HuH-7.5 (cell line): Measurements from ENCODE around the gene FAM219B.

Source experiments
- DNase-seq: peaks from one replicate; pipeline ENCODE4 v3.0.0; 2011; ENCODE audit warnings: low spot score

The FAM219B gene

DNA sequence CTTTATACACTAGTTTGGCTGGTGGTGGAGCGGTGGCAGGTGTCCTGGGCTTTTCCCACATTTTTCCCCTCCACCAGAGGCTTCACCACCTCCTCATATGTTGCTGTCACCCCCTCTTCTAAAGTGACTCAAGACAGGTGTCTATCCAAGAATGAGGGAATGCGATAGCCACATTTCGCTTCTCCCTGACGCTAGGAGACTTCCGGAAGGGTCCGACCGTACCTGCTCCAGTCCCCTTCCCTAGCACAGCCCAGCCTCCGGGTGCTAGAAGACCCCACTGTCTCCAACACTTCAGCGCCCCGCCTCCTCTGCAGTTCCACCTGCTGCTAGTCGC is 34.0 kb downstream of the FAM219B start:
- no peak for DNase-seq

DNA sequence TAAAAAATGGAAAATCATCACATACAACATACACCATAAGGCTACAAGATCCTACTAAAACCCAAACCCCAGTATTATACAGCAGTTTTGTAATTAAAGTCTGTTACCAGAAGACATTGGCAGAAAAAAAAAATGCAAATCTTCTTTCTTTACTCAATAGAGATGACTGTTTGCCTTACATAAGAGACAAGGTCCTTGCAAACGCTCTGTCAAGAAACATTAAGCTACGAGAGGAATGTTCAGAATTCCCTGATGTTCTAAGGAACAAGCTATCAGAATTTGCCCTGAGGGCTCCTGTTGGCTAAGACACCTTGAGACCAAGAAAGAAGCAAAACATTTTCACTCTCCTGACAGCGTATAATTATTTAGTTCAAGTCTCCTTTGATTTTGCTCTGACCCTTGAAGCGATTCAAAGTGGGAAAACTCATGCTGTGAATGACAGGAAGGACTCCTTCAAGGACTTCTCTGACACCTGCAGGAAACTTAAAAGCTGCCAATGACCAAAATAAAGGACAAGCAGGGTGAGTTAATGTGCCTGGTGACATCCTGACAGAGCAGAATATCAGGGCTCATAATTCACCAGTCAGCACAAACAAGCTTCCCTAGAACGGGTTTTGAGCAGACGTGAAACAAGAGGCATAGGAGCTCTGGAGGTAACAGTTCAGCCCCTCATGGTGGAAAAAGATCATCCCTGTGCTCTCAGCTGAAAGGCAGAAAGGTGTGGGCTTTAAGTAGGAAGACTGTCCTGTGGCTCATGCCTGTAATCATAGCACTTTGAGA is 36.0 kb downstream of the FAM219B start:
- DNase-seq: no peak

DNA sequence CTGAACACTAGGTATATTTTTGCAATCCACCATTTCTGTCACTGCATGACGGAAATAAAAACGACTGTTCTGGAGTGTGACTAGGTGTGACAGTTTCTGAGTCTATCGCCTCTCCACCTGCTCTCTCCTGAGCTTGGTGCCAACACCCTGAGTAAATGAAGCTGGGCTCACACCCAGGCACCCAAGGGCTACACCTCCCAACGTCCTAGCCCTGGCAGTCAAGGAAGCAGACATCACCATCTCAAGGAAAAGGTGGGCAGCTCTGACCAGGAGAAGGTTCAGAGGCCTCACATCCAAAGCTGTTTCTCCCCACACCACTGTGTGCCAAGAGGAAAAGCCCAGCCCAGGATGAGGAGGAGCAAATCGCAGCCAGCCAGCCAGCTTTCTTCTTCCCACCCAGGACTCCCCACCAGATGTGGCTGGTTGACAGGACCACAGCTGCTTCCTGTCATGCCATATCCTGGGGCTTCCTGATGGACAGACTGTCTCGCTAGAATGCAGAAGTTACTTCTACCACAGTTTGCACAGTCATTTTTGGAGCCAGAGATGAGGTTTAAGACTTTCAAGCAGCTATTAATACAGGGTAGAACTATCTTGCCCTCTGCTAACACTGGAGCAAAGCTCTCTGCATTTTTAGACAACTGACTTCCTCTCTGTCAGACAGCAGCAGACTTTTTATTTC is 36.8 kb downstream of the FAM219B start:
- DNase-seq: no peak

DNA sequence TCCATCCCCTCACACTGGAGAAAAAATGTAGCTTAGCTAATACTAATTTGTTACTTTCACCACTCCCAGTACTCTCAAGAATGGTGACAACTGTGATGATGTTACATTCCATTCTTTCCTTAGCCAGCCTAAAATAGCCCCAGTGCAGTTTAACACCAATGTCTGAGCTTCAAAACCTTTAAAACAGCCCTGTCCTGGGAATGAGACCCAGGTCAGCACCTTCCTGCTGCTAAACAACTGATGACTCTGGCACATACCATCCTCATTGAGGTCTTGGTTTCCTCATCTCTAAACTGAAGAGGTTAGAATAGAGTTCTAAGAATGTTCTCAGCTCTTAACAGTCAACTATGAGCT is 37.3 kb downstream of the FAM219B start:
- no peak for DNase-seq

DNA sequence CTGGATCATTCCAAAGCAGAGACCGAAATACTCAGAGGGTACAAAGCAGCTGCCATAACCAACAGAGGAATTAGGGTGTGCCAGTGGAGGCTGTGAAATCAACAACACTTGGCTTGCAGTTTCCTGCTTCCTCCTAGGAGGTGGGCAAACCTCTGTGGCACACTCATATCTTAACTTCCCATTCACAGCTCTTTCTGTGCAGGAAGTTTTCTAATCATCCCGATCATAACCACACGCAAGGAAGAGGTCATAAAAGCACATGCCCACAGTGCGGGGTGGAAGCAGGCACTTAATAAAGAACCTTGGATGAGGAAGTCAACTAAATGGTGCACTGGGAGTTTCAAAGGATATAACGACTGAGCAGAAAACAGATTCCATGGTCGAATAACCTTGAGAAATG is 38.6 kb downstream of the FAM219B start:
- DNase-seq: no peak

DNA sequence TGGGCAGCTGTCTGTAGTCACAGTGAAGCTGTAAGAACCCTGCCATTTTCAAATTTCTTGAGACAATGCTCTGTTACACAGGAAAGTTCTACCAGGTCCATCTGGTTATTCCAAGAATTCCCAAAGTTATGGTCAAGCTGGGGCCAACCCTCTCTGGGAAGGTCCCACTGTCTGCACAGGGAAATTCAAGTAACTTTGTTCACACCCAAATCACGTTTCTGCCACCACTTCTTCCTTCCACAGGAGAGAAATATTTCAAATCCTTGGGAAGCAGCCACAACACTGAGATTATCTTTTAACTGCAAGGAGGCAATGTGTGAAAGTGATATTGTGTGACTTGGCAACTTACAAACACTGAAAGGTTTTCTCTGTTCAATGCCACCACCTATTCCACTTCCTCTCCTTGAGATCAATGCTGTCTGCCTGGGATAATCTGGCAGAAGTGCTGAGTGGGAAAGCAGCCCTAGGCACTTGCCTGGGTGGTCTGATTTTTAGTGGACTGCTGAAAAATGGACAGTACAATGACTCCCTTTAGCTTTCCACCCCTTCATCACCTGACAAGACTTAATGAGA is 39.1 kb downstream of the FAM219B start:
- no peak for DNase-seq

DNA sequence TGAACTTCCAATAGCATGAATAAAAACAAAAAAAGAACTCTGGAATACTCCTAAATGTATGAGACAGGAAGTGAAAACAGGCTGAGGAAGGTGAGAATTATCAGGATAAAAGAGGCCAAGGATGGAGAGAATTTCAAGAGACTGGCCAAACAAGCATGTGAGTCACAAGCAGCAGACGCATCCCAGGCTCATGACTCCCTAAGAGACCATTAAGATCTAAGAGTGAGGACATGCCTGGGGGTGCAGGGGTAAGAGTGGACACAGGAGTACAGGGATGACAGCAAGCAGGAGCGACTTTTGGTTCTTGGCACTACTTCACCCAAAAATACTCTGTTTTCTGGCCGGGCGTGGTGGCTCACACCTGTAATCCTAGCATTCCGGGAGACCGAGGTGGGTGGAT is 40.6 kb downstream of the FAM219B start:
- DNase-seq: no peak

DNA sequence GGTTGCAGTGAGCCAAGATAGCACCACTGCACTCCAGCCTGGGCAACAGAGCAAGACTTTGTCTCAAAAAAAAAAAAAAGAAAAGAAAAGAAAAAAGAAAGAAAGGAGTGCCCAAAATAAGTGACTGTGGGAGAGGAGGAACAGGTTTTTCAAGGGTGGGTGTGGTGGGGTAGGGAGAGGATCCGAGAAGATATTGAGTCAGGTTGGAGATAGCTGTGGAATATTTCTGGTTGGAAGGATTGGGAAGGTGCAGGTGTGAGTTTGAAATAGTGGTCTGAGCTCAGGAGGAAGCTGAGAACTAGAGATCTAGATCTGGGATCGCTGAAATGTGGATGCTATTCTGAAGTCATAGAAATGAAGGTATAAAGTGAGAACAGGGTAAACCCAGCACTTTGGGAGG is 41.3 kb downstream of the FAM219B start:
- DNase-seq: no peak

DNA sequence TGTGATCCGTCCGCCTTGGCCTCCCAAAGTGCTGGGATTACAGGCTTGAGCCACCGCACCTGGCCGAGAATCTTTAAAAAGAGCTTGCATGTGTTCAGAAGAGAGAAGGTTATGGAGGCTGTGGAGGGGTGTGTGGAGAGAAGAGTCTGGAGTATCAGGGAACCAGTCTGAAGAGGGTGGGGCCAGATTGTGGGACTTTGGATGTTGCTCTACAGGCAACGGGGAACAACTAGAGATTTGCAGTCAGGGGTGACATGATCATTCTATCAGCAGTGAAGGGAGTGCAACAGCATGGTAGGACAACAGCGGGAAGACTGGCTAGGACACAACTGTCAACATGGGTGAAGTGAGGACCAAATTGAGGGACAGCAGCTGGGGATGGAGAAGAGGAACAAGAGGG is 42.4 kb downstream of the FAM219B start:
- DNase-seq: no peak

DNA sequence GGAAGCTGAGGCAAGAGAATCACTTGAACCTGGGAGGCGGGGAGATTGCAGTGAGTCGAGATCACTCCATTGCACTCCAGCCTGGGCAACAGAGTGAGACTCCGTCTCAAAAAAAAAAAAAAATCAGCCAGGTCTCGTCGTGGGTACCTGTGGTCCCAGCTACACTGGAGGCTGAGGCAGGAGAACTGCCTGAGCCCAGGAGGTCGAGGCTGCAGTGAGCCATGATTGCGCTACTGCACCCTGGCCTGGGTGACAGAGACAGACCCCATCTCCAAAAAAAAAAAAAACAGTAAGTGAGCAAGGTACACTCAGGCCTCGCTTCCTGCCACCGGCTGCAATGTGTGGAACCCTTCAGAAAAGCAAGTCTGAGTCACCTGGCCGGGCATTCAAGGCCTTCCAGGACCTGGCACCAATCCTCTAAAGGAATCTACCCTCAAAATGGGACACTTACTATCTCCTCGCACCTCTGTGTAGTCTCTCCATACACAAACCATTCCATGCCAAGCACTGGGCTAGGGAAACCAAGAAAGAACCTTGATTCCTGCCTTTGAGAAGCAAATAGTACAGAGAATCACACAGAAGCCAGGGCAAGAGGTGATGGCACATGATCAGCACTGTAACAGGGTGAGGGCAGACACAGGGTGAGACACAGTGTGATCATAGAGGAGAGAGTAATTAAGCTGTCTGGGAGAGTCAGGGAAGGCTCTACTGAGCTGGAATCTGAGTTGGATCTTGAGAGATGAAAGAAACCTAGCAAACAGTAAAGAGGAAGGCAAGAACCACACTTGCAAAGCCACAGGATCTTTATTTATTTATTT is 43.2 kb downstream of the FAM219B start:
- no peak for DNase-seq

DNA sequence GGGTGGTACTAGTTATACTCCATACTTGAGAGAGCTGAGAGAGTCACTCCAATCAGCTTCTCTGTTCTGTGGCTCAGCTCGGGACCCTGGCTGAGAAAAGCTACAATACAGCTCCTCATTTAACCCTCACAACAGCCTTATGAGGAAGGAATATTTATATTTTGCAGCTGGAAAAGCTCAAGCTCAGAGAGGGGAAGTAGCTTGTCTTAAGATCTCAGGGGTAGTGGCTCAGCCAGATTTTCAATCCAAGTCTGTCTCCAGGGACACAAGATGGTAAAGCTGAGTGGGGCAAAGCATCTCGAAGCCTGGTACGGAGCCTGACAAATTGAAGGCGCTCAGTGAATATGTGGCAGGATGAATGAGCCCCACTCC is 48.3 kb downstream of the FAM219B start:
- DNase-seq: no peak

DNA sequence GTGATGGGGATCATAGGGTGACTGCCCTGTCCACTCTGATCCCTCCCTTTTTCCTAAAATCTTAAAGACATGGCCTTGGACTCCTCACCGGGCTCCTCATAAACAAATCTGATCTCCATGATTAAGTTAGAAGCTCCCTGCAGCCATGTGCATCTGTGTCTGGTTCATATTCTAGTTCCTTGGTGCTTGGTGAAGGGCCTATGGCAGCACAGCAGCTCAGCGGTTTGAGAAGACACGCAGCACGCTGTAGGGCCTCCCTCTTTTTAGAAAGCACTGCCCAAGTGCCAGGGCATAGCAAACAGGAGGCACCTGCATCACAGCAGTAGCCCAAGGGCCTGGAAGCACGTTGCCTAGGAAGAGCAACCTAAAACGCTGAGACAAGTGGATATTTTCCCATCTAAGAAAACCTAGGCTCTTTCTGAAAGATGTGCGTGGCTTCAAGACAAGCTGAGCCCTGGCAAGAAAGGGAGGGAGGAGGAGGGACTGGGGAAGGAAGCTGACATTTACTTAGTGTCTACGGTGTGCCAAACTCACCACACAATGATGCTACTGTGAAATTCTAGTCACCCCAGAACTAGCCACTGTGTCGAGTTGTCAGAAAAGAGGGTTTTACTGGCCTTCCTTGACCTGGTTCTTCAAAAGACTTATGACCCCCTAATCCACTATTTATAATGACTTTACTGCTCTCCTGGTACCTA is 48.8 kb downstream of the FAM219B start:
- no peak for DNase-seq

DNA sequence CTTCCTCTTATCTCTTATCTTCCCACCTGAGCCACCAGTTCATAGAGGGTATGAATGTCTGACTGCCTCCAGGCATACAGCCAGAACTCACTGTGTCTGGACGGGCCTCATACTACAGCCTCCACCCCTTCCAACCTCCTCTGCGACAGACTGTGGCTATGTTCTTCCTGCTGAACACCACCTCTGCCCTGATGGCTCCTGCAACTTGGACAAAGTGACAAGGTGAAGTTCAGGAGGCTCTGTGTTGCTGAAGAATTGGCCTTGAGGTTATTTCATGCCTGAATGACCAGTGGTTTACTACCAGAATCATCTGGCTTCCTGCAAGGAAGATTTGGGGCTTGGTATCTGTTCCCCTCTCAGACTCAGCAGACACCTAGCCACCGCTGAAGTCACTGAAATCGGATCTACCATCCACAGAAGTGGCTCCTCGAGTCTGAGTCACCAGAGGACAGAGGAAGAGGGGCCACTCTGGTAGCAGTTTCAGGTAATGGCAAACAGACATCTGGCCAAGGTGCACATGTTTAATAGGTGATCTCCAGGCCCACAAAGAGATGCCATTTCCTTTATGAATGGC is 49.5 kb downstream of the FAM219B start:
- DNase-seq: no peak

DNA sequence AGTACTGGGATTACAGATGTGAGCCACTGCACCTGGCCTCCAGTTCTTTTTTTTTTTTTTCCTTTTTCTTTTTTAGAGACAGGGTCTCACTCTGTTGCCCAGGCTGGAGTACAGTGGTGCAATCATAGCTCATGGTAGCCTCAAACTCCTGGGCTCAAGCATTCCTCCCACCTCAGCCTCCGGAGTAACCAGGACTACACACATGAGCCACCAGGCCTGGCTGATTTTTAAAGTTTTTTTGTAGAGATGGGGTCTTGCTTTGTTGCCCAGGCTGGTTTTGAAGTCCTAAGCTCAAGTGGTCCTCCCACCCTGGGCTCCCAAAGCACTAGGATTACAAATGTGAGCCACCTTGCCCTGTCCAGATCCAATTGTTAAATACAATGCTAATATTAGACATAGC is 50.1 kb downstream of the FAM219B start:
- DNase-seq: no peak

DNA sequence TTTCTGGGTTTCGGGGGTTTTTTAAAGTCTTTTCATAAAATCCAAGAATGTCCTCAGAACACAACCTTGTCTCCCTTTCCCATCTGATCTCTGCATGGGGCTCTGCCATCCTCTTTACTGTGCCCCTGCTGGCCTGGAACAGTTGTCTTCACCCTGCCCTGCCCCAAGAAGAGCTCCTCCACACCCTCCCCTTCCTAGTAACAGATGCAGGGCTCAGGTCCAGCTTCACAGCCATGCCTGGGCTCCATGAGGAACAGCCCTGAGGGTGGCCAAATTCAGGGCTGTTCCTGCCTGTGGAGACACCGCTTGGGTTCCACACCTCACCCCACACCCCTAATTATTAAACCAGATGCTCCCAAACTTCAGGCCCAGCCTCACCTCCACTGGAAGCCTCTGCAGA is 50.8 kb downstream of the FAM219B start:
- DNase-seq: no peak

DNA sequence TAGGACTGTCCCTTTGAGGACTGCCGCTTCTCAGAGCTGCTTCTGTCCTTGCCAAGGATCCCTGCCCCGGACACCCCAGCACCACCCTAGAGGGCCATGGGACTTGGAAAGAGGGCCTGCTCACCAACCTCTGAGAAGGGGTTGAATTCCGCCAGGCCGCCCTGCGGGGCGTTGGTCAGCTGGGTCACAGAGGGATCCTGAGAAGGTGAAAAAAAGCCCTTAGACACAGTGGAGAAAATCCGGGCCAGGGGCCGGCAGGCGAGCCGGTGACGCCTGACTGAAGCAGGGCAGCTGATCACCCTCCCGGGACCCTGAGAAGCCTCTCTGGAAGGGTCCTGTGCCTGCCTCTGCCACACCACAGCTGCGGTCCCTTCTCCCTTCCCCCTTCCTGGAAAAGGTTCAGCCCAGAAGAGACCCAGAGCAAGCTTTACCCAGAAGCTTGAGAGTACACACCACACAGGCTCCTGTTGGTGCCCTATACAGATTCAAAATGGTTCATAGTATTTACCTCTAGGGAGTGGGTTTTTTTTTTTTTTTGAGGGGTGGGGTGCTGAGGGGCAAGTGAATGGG is 52.1 kb downstream of the FAM219B start:
- no peak for DNase-seq

DNA sequence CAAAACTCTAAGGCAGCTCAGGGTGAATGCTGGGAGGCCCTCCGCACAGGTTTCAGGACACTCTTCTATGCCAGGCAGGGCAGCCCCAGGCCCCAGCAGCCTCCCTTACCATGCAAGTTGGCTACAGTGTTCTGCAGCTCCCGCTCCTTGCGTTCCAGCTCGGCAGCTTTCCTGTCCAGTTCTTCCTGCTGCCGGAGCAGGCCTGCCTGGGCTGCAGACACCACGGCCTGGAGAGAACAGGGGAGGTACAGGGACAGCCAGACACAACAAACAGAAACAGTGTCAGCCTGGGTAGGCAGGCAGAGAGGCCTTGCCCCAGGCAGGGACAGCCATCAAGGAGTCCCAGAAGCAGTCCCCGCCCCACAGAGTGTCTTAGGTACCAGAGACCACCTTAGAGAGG is 54.7 kb downstream of the FAM219B start:
- DNase-seq: no peak

DNA sequence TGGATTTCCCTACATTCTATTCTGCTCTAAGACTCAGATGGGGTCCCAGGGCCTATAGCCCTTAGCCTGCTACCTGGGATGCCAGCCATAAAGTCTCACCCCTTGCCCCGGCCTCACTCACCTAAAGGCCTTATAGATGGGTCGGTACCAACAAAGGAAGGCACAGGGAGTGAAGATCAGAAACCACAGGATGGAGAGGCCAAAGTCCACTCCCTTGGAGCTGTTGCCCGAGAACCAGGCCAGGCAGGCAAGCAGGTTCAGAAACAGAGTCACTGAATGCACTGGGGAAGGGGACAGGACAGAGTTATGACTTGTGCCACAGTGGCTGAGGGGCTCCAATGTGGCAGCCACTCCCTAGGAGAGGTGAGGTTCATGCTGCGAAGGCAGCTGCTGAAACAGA is 56.3 kb downstream of the FAM219B start:
- no peak for DNase-seq
